Left ventricle myocardium inferior (tissue), 1 donor: ENCODE data around the gene ATP11A. TPM values are rescaled to one million over a fixed set of nuclear protein-coding genes. Genes with fewer than 3 reads are reported as not detected.

Experiments
- DNase-seq: peaks from one replicate; pipeline ENCODE4 v3.0.0-alpha.2; 2020
- H3K27ac ChIP-seq: fragments of 200-600 bp; replicated peaks from 2 replicates; pipeline ENCODE4 v1.8.0; 2021
- H3K27me3 ChIP-seq: fragments of 200-600 bp; 2 replicates; pipeline ENCODE4 v1.8.0; 2021; ENCODE audit warnings: low read depth
- H3K36me3 ChIP-seq: fragments of 200-600 bp; 2 replicates; pipeline ENCODE4 v1.8.0; 2021
- H3K4me1 ChIP-seq: fragments of 200-600 bp; 2 replicates; pipeline ENCODE4 v1.8.0; 2021
- H3K4me3 ChIP-seq: fragments of 200-600 bp; 2 replicates; pipeline ENCODE4 v1.8.0; 2021; ENCODE audit warnings: mild to moderate bottlenecking, moderate library complexity
- H3K9me3 ChIP-seq: fragments of 200-600 bp; replicated peaks from 2 replicates; pipeline ENCODE4 v1.8.0; 2021
- intact Hi-C: fragments of 100-400 bp; cut with micrococcal nuclease; formaldehyde crosslinking; loops from one replicate; pipeline ENCODE4 v1.11.0; 2022
- total RNA-seq: library from RNA; stranded (reverse); fragmentation: NEBNext Ultra II Directional; extraction: Animal tissue kit (Norgen Biotek cat#: 25700); gene quantifications from one replicate; pipeline ENCODE4 v1.2.1, GENCODE V29; 2021
- TF ChIP-seq, protein P1 (sequence below): fragments of 200-600 bp; IDR thresholded peaks from 2 replicates; pipeline ENCODE4 v1.8.0; 2021; ENCODE audit warnings: antibody characterized with exemption, mild to moderate bottlenecking, borderline replicate concordance
- donor health status: DM: no; HTN: yes; CAD: no; lungs with severe emphysema.

ATP11A gene
- total RNA-seq, 1 donor from 2014 or later, result 106 TPM

DNA sequence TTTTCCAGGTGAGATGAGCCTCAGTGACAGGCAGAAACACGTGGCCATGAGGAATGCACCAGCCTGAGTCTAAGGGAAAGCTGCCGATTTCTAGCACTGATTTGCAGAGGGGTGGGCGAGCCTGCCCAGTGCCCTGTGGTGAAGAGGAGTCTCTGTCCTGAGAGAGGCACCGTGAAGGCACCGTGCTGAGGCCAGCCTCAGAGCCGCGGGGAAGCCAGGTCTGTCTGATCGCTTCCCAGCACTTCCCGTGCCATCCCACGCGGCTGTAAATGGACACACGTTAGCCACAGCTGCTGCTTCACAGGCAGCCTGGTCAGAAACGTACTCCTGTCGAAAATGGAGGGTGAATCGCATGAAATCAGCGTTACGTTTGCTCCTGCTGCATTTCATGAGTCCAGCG lies 79.8 kb downstream of the ATP11A start:
- DNase-seq, result no peak
- Histone ChIP-seq H3K27ac (peak overlapping the region; percentile 83), H3K4me1 (peaks cover 71% of the 10 kb centered on the region), H3K9me3 (no peaks in the 10 kb centered on the region), H3K27me3 (no peaks in the 10 kb centered on the region), H3K4me3 (no peak overlapping the region), H3K36me3 (no peaks in the 10 kb centered on the region)
- TF ChIP-seq, protein P1, sequence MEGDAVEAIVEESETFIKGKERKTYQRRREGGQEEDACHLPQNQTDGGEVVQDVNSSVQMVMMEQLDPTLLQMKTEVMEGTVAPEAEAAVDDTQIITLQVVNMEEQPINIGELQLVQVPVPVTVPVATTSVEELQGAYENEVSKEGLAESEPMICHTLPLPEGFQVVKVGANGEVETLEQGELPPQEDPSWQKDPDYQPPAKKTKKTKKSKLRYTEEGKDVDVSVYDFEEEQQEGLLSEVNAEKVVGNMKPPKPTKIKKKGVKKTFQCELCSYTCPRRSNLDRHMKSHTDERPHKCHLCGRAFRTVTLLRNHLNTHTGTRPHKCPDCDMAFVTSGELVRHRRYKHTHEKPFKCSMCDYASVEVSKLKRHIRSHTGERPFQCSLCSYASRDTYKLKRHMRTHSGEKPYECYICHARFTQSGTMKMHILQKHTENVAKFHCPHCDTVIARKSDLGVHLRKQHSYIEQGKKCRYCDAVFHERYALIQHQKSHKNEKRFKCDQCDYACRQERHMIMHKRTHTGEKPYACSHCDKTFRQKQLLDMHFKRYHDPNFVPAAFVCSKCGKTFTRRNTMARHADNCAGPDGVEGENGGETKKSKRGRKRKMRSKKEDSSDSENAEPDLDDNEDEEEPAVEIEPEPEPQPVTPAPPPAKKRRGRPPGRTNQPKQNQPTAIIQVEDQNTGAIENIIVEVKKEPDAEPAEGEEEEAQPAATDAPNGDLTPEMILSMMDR, result no peak
- intact Hi-C loops, result no loop called here

DNA sequence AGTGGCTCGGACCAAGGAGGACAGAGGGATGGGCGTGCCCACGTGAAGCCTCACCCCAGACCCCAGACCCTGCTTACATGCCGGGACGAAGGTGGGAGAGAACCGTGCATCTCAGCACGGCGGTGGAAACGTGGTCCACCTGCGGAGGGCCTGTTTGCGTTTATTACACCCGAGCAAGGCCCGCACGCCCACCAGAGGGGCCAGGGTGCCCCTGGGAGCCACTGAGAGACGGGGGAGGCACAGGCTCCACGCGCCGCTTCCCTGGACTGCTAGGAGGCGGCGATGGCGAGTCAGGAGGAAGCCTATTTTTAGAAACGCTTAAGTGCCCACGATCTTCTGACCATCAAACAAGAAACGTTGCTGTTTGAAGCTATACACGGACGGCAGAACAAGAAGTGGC lies 80.7 kb downstream of the ATP11A start:
- peak overlapping the region; percentile 83 for H3K27ac ChIP-seq
- no peaks in the 10 kb centered on the region for H3K36me3 ChIP-seq
- H3K4me1 ChIP-seq, result peaks cover 67% of the 10 kb centered on the region
- intact Hi-C loops, result no loop called here
- H3K27me3 ChIP-seq, result no peaks in the 10 kb centered on the region
- H3K4me3 ChIP-seq, result peak overlapping the region; percentile 17
- TF ChIP-seq, protein P1, result peak; percentile 24
- no peak for DNase-seq
- H3K9me3 ChIP-seq, result no peaks in the 10 kb centered on the region

DNA sequence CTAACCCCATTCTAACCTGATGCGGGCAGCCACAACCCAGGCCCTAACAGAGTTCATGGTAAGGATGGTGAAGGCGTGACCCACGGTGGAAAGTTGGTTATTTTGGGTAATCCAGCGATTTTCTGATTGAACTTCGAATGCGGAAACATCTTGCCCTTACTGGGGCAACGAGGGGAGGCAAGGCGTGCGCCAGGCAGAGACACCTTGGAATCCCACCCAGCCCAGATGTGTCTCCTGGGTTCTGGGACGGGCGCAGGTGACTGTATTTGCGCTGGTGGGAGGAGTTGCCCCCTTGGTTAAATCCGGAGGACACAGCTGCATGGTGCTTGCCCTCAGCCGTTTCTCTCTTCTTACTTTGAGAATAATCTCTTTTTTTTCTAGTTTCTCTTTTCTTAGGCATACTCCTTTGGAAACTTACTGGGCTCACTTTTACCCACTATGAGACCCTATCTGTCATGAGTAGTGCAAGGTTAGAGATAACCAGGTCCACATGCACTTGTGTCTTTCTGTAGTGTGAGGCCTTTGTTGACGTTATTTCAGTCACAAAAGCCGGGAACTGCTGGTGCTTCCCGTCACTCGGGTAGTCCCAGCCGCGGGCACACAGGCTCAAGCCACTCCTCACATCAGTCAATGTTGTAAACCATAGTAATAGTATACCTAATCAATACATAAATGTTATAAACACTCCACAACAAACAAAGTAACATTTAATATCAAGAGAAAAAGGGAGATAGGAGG lies 81.5 kb downstream of the ATP11A start:
- peak overlapping the region; percentile 83 for H3K27ac ChIP-seq
- peaks cover 75% of the 10 kb centered on the region for H3K4me1 ChIP-seq
- no peaks in the 10 kb centered on the region for H3K9me3 ChIP-seq
- DNase-seq, result no peak
- H3K4me3 ChIP-seq, result peak overlapping the region; percentile 17
- no peaks in the 10 kb centered on the region for H3K27me3 ChIP-seq
- H3K36me3 ChIP-seq, result no peaks in the 10 kb centered on the region
- intact Hi-C loops, result no loop called here
- TF ChIP-seq, protein P1, result no peak

DNA sequence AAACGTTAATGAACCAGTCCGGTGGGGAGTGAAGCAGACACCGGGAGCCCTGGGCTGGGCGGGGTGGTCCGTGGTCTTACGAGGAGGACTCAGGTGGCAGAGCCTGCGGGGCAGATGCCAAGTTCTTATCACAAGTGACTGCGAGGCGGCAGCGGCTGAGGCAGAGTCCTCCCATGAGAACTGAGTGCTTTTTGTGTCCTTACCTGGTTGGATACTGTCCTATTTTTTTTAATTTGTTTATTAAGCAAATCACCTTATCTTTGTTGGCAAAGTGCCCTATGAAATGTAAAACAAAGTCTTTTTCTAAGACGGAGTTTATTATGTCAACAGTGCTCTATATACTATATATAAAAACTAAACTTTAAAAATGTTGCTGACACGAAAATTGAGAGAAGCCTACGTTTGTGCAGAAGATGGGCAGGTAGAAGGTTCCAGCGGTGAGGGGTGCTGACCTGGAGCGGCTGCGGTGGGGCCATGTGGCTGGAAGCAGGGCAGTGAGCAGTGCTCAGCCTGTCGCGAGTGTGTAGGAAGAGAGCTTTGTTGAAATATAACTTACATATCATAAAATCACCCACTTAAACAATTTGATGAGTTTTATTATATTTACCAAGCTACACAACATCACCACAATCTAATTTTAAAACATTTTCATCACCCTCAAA lies 82.2 kb downstream of the ATP11A start:
- Histone ChIP-seq H3K9me3 (no peaks in the 10 kb centered on the region), H3K27ac (peak overlapping the region; percentile 83)
- intact Hi-C loops, result no loop called here

DNA sequence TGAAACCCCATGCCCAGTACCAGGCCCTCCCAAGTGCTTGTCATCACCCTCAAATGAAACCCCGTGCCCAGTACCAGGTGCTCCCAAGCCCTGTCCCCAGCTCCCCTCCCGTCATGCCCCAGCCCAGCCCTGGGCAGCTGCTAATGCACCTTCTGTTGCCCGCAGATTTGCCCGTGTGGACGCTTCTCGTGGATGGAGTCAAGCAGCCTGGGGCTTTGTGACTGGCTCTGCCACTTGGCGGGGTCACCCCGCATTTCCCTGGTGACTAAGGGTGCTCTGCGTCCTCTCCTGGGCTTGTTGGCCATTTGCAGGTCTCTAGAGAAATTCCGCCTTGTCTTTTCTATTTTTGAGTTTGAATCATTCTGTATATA lies 82.7 kb downstream of the ATP11A start:
- TF ChIP-seq, protein P1, result no peak

More for the DNA sequence above, 82.2 kb downstream of the ATP11A start:
- no peaks in the 10 kb centered on the region for H3K27me3 ChIP-seq
- H3K4me1 ChIP-seq, result peaks cover 81% of the 10 kb centered on the region
- H3K4me3 ChIP-seq, result no peak overlapping the region
- DNase-seq, result no peak
- TF ChIP-seq, protein P1, result no peak
- H3K36me3 ChIP-seq, result no peaks in the 10 kb centered on the region

More for the DNA sequence above, 82.7 kb downstream of the ATP11A start:
- H3K27me3 ChIP-seq, result no peaks in the 10 kb centered on the region
- H3K27ac ChIP-seq, result peak overlapping the region; percentile 83
- H3K4me3 ChIP-seq, result no peak overlapping the region
- intact Hi-C loops, result no loop called here
- no peaks in the 10 kb centered on the region for H3K9me3 ChIP-seq
- DNase-seq, result no peak
- H3K4me1 ChIP-seq, result peaks cover 86% of the 10 kb centered on the region
- no peaks in the 10 kb centered on the region for H3K36me3 ChIP-seq
